SK-N-MC (cell line): Measurements from ENCODE around the gene FIGLA.

Experiments used
- EZH2 ChIP-seq: fragments of 200-600 bp; sonication (generic); IDR thresholded peaks from one replicate; pipeline ENCODE4 v1.6.1; 2017; ENCODE audit warnings: antibody characterized with exemption
- POLR2AphosphoS5 ChIP-seq: IDR thresholded peaks from 2 replicates; pipeline ENCODE4 v1.6.1; 2012; ENCODE audit warnings: mild to moderate bottlenecking, low read depth, low read length, borderline replicate concordance

GRCh38 chr2:70834881-70835280 is 44.4 kb upstream of the FIGLA start:
- TF ChIP-seq EZH2 (no peak), POLR2AphosphoS5 (no peak)
